ENCODE data around the gene HMOX1. TPM values are rescaled to one million over a fixed set of nuclear protein-coding genes. Genes with fewer than 3 reads are reported as not detected.

The HMOX1 gene
- total RNA-seq, 6 donors from 2014 or later = 22.0 to 306 (median 77.9) TPM

- WGBS, 2 donors = 94 to 100% methylated on average over 3 of the region's 3 CpGs
- H3K9me3 ChIP-seq = no peaks in the 10 kb centered on the region
- peaks cover 12 to 100% (median 79%) of the 10 kb centered on the region in 4 donors for H3K36me3 ChIP-seq
- no peak overlapping the region for H3K4me3 ChIP-seq
- no peaks in the 10 kb centered on the region for H3K27me3 ChIP-seq
- no peak overlapping the region for H3K27ac ChIP-seq
- H3K4me1 ChIP-seq = no peaks in the 10 kb centered on the region
- ATAC-seq (ENCODE audit: low FRiP score in 2 of 2) (no peak), DNase-seq (no peak)
- TF ChIP-seq POLR2AphosphoS5 (IDR thresholded peaks at IDR 0.05) (no peak), POLR2A (IDR thresholded peaks at IDR 0.05) (no peak), EP300 (IDR thresholded peaks at IDR 0.05) (no peak)
- TF ChIP-seq, protein P1, sequence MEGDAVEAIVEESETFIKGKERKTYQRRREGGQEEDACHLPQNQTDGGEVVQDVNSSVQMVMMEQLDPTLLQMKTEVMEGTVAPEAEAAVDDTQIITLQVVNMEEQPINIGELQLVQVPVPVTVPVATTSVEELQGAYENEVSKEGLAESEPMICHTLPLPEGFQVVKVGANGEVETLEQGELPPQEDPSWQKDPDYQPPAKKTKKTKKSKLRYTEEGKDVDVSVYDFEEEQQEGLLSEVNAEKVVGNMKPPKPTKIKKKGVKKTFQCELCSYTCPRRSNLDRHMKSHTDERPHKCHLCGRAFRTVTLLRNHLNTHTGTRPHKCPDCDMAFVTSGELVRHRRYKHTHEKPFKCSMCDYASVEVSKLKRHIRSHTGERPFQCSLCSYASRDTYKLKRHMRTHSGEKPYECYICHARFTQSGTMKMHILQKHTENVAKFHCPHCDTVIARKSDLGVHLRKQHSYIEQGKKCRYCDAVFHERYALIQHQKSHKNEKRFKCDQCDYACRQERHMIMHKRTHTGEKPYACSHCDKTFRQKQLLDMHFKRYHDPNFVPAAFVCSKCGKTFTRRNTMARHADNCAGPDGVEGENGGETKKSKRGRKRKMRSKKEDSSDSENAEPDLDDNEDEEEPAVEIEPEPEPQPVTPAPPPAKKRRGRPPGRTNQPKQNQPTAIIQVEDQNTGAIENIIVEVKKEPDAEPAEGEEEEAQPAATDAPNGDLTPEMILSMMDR (IDR thresholded peaks at IDR 0.05) = no peak
Measured at GRCh38 chr22:35418731-35419130, 37.8 kb downstream of the HMOX1 start.

GRCh38 chr22:35419756-35420155 lies 38.9 kb downstream of the HMOX1 start:
- Histone ChIP-seq H3K4me3 (no peak overlapping the region), H3K27me3 (no peaks in the 10 kb centered on the region), H3K36me3 (peaks cover 6 to 97% (median 78%) of the 10 kb centered on the region in 4 donors), H3K27ac (no peak overlapping the region), H3K4me1 (no peaks in the 10 kb centered on the region), H3K9me3 (no peaks in the 10 kb centered on the region)
- ATAC-seq (ENCODE audit: low FRiP score in 2 of 2) (no peak), DNase-seq (no peak)
- TF ChIP-seq POLR2AphosphoS5 (IDR thresholded peaks at IDR 0.05) (no peak), POLR2A (IDR thresholded peaks at IDR 0.05) (no peak), EP300 (IDR thresholded peaks at IDR 0.05) (no peak)
- TF ChIP-seq, protein P1 (IDR thresholded peaks at IDR 0.05) = no peak
- 96 to 100% methylated on average over 2 to 9 of the region's 10 CpGs for WGBS, 2 donors

- no peak overlapping the region for H3K4me3 ChIP-seq
- no peaks in the 10 kb centered on the region for H3K9me3 ChIP-seq
- peaks cover 6 to 89% (median 69%) of the 10 kb centered on the region in 4 donors for H3K36me3 ChIP-seq
- WGBS, 2 donors = 92 to 93% methylated on average over 8 to 12 of the region's 12 CpGs
- H3K27ac ChIP-seq = no peak overlapping the region
- H3K4me1 ChIP-seq = no peaks in the 10 kb centered on the region
- DNase-seq = no peak
- ATAC-seq (ENCODE audit: low FRiP score in 2 of 2) = no peak
- H3K27me3 ChIP-seq = no peaks in the 10 kb centered on the region
- TF ChIP-seq EP300 (IDR thresholded peaks at IDR 0.05) (no peak), POLR2A (IDR thresholded peaks at IDR 0.05) (no peak), POLR2AphosphoS5 (IDR thresholded peaks at IDR 0.05) (no peak)
- TF ChIP-seq, protein P1 (IDR thresholded peaks at IDR 0.05) = no peak
Measured at GRCh38 chr22:35421121-35421520, 40.2 kb downstream of the HMOX1 start.

DNA sequence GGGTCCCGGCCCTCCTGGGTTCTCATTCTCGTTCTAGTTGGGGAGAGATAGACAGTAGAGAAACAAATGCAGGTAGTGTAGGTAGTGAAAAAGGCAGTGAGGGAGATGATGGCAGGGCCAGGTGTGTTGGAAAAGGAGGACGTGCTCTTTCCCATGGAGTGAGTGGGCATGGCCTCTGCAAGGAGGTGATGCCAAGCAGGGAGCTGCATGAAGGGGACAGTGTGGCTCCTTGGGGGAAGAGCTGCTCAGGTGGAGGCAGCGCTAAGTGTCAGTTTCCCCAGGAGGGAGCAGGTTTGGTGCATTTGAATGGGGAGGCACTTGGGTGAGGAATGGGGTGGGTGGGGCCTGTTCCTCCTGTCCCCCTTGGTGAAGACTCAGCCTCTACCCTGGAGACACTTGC lies 41.2 kb downstream of the HMOX1 start:
- ATAC-seq (ENCODE audit: low FRiP score in 2 of 2) (no peak), DNase-seq (no peak)
- peaks cover 6 to 79% (median 60%) of the 10 kb centered on the region in 4 donors for H3K36me3 ChIP-seq
- no peak overlapping the region for H3K27ac ChIP-seq
- H3K9me3 ChIP-seq = no peaks in the 10 kb centered on the region
- no peaks in the 10 kb centered on the region for H3K27me3 ChIP-seq
- TF ChIP-seq EP300 (IDR thresholded peaks at IDR 0.05) = no peak
- no peak for TF ChIP-seq POLR2A (IDR thresholded peaks at IDR 0.05)
- TF ChIP-seq, protein P1 (IDR thresholded peaks at IDR 0.05) = no peak
- no peak for TF ChIP-seq POLR2AphosphoS5 (IDR thresholded peaks at IDR 0.05)
- 94 to 95% methylated on average over 4 of the region's 4 CpGs for whole genome bisulfite sequencing, 2 donors
- H3K4me1 ChIP-seq = no peaks in the 10 kb centered on the region
- H3K4me3 ChIP-seq = no peak overlapping the region

DNA sequence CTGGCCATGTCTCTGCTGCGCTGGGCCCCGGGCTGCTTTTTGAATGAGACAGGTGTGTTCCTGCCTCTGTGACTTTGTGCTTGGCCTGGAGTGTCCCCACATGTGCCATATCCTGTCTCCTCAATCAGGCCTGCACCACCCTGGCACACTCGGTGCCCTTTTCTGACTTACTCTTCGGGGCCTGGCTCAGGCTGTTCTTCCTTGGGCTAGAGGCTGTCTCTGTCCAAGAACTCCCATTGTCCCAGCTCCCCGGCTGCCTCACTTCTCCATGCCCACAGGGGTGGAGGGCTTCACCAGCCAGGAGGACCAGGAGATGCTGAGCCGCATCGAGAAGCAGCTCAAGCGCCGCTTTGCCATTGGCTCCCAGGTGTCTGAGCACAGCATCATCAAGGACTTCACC lies 42.0 kb downstream of the HMOX1 start:
- WGBS, 2 donors = 93 to 97% methylated on average over 7 to 9 of the region's 9 CpGs
- H3K9me3 ChIP-seq = no peaks in the 10 kb centered on the region
- DNase-seq = no peak
- H3K4me3 ChIP-seq = no peak overlapping the region
- no peaks in the 10 kb centered on the region for H3K27me3 ChIP-seq
- TF ChIP-seq EP300 (IDR thresholded peaks at IDR 0.05) (no peak), POLR2AphosphoS5 (IDR thresholded peaks at IDR 0.05) (no peak), POLR2A (IDR thresholded peaks at IDR 0.05) (no peak)
- TF ChIP-seq, protein P1 (IDR thresholded peaks at IDR 0.05) = no peak
- H3K27ac ChIP-seq = no peak overlapping the region
- H3K4me1 ChIP-seq = no peaks in the 10 kb centered on the region
- H3K36me3 ChIP-seq = peaks cover 4 to 71% (median 54%) of the 10 kb centered on the region in 4 donors
- no peak for ATAC-seq (ENCODE audit: low FRiP score in 2 of 2)

Data from upper lobe of left lung (tissue), 6 donors.